Measurements from ENCODE around the gene LRRC14B.

- TF ChIP-seq RFX1 (IDR thresholded peaks at IDR 0.05): no peak
- no peak for TF ChIP-seq ZBTB7B (CRISPR knock-in tag; IDR thresholded peaks at IDR 0.05)
- no peak for TF ChIP-seq REPIN1 (CRISPR knock-in tag; IDR thresholded peaks at IDR 0.05; ENCODE audit: borderline replicate concordance, low read depth)
- no peak for TF ChIP-seq CEBPZ (IDR thresholded peaks at IDR 0.05; ENCODE audit: low read length)
- no peak for TF ChIP-seq GABPA (IDR thresholded peaks at IDR 0.05; ENCODE audit: low read depth, low read length)
- no peak for TF ChIP-seq GABPA (CRISPR knock-in tag; IDR thresholded peaks at IDR 0.05; ENCODE audit: low read depth)
- TF ChIP-seq POLR2AphosphoS5 (IDR thresholded peaks at IDR 0.05; ENCODE audit: low read depth, low read length): no peak
- TF ChIP-seq GTF2F1 (IDR thresholded peaks at IDR 0.05; ENCODE audit: low read length): no peak
- TF ChIP-seq ESRRA (CRISPR knock-in tag; IDR thresholded peaks at IDR 0.05; ENCODE audit: low read depth): no peak
- TF ChIP-seq HBP1 (CRISPR knock-in tag; IDR thresholded peaks at IDR 0.05; ENCODE audit: low read depth): no peak
Observed at GRCh38 chr5:185095-186070, 5.9 kb upstream of the LRRC14B start.
